ENCODE data around the gene CDKN1A. TPM values are rescaled to one million over a fixed set of nuclear protein-coding genes. Genes with fewer than 3 reads are reported as not detected.

CDKN1A gene
- total RNA-seq, 2 donors from 2014 or later: 311 to 457 TPM

DNA sequence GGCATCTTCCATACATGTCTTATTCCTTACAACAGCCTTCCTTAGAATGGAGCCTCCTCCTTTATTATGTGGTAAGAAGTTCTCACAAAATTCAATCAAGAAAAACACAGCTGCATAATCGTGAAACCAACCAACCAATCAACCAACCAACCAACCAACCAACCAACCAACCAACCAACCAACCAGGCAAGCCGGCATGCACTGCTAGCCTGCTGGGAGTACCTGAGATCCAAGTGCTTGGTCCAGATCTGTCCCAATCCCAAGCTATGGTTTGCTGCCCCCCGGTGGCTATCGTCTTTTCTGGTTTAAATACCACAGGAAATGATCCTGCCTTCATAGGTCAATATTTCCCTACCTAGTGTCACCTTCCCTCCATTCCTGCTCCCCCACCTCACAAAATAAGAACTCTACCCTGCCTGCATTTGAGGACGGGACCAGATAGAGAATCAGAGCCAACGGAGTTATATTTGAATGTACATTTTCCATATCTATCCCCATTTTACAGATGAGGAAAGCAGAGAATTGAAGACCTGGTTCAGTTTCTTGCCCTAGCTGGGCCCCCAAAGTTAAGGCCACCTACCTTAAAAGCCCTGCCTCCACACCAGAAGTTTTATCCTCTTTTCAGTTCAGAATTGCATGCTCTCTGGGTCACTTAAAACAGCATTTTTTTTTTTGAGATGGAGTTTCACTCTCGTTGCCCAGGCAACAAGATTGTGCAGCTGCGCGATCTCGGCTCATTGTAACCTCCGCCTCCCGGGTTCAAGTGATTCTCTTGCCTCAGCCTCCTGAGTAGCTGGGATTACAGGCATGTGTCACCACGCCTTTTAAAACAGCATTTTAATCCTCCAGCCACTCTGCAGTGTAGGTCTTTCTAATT, 46.2 kb downstream of the CDKN1A start:
- DNase-seq (ENCODE audit: low spot score) (peak; percentile 27), ATAC-seq (ENCODE audit: insufficient number of reproducible peaks, low FRiP score, low read depth) (no peak)
- H3K27me3 ChIP-seq (replicated peaks; ENCODE audit: insufficient read depth): no peaks in the 10 kb centered on the region
- H3K4me1 ChIP-seq (ENCODE audit: control insufficient read depth in 1 of 2, low read depth in 2 of 2): no peaks in the 10 kb centered on the region
- TF ChIP-seq, protein P1, sequence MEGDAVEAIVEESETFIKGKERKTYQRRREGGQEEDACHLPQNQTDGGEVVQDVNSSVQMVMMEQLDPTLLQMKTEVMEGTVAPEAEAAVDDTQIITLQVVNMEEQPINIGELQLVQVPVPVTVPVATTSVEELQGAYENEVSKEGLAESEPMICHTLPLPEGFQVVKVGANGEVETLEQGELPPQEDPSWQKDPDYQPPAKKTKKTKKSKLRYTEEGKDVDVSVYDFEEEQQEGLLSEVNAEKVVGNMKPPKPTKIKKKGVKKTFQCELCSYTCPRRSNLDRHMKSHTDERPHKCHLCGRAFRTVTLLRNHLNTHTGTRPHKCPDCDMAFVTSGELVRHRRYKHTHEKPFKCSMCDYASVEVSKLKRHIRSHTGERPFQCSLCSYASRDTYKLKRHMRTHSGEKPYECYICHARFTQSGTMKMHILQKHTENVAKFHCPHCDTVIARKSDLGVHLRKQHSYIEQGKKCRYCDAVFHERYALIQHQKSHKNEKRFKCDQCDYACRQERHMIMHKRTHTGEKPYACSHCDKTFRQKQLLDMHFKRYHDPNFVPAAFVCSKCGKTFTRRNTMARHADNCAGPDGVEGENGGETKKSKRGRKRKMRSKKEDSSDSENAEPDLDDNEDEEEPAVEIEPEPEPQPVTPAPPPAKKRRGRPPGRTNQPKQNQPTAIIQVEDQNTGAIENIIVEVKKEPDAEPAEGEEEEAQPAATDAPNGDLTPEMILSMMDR (IDR thresholded peaks at IDR 0.05): peak; percentile 46
- H3K4me3 ChIP-seq: no peak overlapping the region
- no peak overlapping the region for H3K27ac ChIP-seq
- no peaks in the 10 kb centered on the region for H3K36me3 ChIP-seq
- no peaks in the 10 kb centered on the region for H3K9me3 ChIP-seq

DNA sequence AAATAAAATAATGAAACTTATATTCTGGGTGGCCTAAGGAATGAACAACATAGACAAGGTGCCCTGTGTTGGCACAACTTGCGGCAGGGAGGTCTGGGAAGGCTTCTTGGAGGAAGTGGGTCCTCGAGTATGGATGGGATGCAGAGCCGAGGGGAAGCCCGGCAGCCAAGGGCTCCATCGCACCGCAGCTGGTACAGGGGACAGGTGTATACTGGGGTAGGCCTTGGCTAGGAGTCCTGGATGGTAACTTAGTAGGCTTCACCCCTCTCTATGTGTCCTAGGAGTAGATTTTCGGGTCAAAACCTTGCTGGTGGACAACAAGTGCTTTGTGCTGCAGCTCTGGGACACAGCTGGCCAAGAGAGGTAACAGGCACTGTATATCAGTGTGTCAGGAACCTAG, 47.1 kb downstream of the CDKN1A start:
- Histone ChIP-seq H3K27ac (no peak overlapping the region), H3K4me1 (ENCODE audit: control insufficient read depth in 1 of 2, low read depth in 2 of 2) (no peaks in the 10 kb centered on the region), H3K36me3 (no peaks in the 10 kb centered on the region), H3K9me3 (no peaks in the 10 kb centered on the region), H3K27me3 (replicated peaks; ENCODE audit: insufficient read depth) (no peaks in the 10 kb centered on the region), H3K4me3 (no peak overlapping the region)
- DNase-seq (ENCODE audit: low spot score) (no peak), ATAC-seq (ENCODE audit: insufficient number of reproducible peaks, low FRiP score, low read depth) (no peak)
- TF ChIP-seq, protein P1 (IDR thresholded peaks at IDR 0.05): no peak

DNA sequence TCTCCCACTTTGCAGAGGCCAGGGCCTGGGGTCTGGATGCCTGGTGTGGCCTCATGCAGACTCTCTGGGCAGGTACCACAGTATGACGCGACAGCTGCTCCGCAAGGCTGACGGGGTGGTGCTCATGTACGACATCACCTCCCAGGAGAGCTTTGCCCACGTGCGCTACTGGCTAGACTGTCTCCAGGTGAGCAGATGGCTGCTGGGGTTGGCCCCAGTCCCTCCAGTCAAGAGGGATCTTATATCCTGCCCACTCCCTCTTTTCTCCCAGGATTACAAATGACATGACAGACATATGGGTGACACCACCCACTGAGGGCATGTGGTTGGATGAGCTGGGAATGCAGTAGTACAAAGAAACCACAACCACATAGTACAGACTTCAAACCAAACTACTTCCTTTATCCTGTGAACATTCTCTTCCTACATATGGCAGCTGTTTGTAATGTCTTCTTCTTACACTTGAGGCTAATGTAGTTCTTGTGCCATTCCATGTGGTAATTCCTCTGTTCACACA, 49.0 kb downstream of the CDKN1A start:
- Histone ChIP-seq H3K27ac (no peak overlapping the region), H3K27me3 (replicated peaks; ENCODE audit: insufficient read depth) (no peaks in the 10 kb centered on the region), H3K36me3 (no peaks in the 10 kb centered on the region), H3K4me3 (no peak overlapping the region), H3K9me3 (no peaks in the 10 kb centered on the region), H3K4me1 (ENCODE audit: control insufficient read depth in 1 of 2, low read depth in 2 of 2) (no peaks in the 10 kb centered on the region)
- TF ChIP-seq, protein P1 (IDR thresholded peaks at IDR 0.05): no peak
- ATAC-seq (ENCODE audit: insufficient number of reproducible peaks, low FRiP score, low read depth) (no peak), DNase-seq (ENCODE audit: low spot score) (no peak)

DNA sequence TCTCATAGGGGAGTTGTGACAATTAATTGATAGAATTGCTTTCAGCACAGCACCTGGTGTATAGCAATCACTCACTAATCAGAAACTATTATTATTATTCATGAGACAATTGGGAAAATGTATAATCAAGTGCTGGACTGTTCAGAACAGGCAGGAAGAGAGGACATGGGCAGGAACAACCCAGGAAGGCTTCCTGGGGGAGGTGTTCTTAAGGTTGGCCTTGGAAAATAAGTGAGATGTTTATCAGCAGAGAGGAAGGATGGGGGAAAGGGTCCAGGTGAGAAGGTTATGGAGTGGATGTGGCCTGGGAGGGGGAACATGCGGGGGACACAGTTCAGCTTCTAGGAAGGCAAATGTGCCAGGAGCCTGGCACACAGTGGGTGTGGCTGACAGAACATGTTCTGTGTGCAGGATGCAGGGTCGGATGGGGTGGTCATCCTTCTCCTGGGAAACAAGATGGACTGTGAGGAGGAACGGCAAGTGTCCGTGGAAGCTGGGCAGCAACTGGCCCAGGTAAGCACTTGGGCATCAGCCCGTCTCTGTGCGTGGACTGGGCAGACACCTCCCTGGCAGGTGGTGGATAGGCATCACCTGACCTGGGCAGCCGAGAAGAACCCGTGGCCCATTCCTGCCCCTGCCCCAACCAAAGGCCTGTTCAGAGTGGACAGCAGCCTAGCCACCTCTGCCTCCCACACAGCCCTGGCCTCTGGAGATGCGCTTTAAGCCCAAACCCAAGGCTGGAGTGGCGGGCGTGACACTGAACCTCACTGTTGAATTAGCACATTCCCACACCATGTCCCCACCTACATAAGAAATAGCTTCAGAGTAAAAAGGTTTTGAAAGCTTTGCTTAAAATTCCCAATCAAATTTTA, 50.0 kb downstream of the CDKN1A start:
- DNase-seq (ENCODE audit: low spot score) (no peak), ATAC-seq (ENCODE audit: insufficient number of reproducible peaks, low FRiP score, low read depth) (no peak)
- no peak overlapping the region for H3K27ac ChIP-seq
- no peaks in the 10 kb centered on the region for H3K9me3 ChIP-seq
- H3K27me3 ChIP-seq (replicated peaks; ENCODE audit: insufficient read depth): no peaks in the 10 kb centered on the region
- H3K36me3 ChIP-seq: no peaks in the 10 kb centered on the region
- TF ChIP-seq, protein P1 (IDR thresholded peaks at IDR 0.05): no peak
- no peak overlapping the region for H3K4me3 ChIP-seq
- H3K4me1 ChIP-seq (ENCODE audit: control insufficient read depth in 1 of 2, low read depth in 2 of 2): no peaks in the 10 kb centered on the region

DNA sequence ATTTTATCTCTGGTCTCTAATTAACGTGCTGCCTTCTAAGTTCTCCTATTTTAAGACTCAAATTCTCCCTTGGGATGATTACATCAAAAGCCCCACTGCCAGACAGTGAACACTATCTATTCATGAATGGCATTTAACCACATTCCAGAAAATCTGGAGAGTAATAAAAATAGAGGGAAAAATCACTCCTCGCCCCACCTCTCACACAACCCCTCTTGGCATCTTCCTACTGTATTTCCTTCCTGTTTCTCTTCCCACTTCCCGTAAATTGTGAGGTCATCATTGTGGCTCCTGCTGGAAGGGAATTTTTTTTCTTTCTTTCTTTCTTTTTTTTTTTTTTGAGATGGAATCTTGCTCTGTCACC, 50.6 kb downstream of the CDKN1A start:
- no peaks in the 10 kb centered on the region for H3K27me3 ChIP-seq (replicated peaks; ENCODE audit: insufficient read depth)
- no peak overlapping the region for H3K27ac ChIP-seq
- DNase-seq (ENCODE audit: low spot score): no peak
- no peaks in the 10 kb centered on the region for H3K36me3 ChIP-seq
- ATAC-seq (ENCODE audit: insufficient number of reproducible peaks, low FRiP score, low read depth): no peak
- no peaks in the 10 kb centered on the region for H3K9me3 ChIP-seq
- no peak overlapping the region for H3K4me3 ChIP-seq
- TF ChIP-seq, protein P1 (IDR thresholded peaks at IDR 0.05): no peak
- no peaks in the 10 kb centered on the region for H3K4me1 ChIP-seq (ENCODE audit: control insufficient read depth in 1 of 2, low read depth in 2 of 2)

Data from thoracic aorta (tissue), 2 donors.